Right forelimb (tissue), 1 donor: ENCODE measurements around the gene HSPH1.
"Not testable (repeated sequence)": the region's sequence is repeated elsewhere in the genome, so short reads cannot be mapped to it uniquely, and the experiment has no call there.

Experiments used
- DNase-seq: peaks from one replicate; pipeline ENCODE4 v3.0.0-alpha.2; 2018

HSPH1 gene

DNA sequence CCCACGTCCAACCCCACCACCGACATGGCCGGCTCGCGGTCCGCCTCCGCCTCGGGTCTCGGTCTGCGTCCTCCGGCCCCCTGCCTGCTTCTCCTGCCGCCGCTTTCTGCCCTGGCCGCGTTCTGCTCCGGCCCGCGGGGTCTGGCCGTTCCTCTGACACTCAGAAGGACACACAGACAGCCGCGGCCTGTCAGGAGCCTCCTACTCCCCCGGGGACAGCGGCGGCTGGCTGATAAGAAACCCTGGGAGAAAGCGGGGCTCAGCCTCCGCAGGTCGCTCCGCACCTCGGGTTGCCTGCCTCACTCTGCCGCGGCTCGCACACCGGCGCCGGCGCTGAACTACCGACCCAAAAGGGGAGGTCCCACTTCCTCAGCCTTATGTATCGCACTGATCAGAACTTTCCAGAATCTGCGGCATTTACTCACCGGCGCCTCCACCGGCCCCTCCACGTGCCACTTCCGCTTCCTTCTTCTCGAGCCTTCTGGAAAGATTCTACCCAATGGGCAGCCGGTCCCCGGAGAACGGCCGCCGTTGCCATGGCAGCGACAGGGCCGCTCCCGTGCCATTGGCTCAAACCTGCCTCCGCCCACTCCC, at the start of gene HSPH1:
TSS of gene HSPH1 (minus strand) at position 348 of the 594 bp plus-strand sequence. CDS start at position 26, 322 bp downstream.
- peak; percentile 99 for DNase-seq

GRCh38 chr13:31209841-31210210, 48.1 kb upstream of the HSPH1 start:
- DNase-seq, result no peak

GRCh38 chr13:31209172-31209840, 47.6 kb upstream of the HSPH1 start:
- DNase-seq, result peak; percentile 77

- DNase-seq, result no peak
Observed at GRCh38 chr13:31208559-31209122, 46.9 kb upstream of the HSPH1 start.

DNA sequence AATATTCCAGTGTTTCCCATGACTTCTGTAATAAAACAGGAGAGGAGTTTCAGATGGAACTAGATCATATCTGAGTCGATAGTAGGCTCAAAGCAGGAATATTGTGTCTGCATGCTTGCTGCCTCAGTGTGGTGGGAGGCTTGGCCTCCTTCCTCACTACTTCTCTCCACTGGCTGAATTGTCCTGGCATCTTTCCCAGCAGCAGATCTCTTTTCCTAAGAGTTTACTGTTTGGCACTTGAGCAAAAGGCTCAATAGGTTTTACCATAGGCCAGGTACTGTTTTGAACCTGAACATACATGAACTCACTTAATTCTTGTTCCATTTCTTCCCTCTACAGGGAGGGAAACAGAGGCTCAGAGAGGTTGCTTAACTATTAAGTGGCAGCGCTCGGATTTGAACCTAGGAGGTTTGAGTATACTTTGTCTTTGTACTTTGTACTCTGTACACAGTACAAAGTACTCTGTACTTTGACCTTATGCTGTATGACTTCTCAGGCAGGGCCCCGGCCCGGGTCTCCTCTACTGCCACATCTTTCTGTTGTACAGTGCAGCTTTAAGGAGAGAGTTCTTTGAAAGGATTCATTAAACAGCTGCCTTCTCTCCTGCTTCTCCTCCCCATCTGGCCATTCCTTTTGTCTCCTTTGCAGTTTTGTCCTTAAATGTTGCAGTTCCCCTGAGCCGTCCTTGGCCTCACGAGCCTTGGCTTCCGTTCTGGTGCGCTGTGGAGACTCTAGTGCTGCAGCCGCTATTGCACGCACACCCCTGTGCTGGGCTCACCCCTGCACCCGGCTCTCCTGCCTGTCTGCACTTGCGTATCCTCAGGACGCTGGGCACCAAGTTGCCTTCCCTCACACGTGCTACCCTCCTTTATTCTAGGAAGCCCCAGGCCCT, 46.2 kb upstream of the HSPH1 start:
- DNase-seq, result peak; percentile 58

DNA sequence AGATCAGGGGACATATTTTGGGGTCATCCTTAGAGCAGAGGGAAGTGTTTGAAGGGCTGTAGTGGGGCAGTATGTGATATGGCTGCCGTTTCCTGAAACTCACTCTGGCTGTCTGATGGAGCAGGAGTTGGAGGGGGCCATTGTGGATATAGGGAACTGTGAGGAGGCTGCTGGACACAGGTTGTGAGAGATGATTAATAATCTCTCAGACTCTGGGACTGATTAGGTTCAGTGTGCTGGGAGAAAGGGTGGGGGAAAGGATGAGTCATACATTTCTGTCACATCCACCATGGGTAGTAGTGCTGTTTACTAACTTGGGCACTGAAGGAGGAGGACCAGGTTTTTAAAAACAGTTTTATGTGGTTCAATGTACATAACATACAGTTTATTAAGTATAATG, 42.9 kb upstream of the HSPH1 start:
- no peak for DNase-seq

- DNase-seq, result no peak
Observed at GRCh38 chr13:31201341-31202031, 39.8 kb upstream of the HSPH1 start.

DNA sequence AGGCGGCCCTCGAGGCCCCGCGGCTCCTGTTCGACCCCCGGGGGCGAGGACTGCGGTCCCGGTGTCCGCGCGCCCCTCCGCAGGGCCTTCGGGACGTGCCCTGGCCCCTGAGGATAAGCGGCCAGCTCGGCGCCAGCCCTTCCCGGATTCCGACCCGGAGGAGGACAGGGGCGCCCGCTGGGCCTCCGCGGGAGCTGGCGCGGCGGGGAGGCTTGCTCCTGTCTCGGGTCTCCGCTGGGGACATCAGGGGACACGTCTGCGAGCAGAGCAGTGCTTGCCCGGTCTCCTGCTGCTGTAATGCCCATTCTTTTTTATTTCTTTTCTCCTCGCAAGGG, 38.9 kb upstream of the HSPH1 start:
- peak; percentile 83 for DNase-seq

DNA sequence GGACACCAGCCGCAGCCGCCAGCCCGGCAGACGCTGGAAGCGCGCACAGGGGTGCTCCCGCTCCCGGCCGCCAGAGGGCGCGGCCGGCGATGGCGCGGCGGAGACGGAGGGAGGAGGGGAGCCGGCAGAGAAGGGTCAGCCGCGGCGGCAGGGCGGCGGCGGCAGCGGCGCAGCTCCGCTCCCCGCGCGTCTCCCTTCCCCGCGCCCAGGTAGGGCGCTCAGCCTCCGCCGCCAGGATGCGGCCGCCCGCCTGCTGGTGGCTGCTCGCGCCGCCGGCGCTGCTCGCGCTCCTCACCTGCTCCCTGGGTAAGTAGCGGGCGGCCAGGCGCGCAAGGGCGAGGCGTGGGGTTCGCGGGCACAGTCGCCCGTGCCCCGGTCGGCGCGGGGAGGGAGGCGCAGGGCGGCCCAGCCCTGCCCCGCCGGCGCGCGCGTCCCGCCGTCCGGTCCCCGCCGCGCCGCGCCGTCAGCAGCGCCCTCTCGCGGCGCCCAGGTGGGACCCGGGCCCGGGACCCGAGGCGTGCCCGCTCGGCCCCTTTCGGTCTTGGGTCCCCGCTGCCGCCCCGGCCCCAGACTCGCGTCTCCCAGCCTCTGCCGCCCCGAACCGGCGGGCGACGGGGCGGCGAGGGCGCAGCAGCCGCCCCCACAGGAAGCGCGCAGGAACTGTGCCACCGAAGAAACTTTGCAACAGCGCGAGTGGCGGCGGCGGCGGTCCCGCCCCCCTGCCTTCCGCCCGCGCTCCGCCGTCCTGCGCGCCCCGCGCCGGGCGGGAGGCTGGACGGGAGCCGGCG, 38.3 kb upstream of the HSPH1 start, which contains the start of gene B3GLCT:
TSS of gene B3GLCT (plus strand) at position 127 of the 788 bp plus-strand sequence. CDS start at position 237, 110 bp downstream.
- peak; percentile 89 for DNase-seq

DNA sequence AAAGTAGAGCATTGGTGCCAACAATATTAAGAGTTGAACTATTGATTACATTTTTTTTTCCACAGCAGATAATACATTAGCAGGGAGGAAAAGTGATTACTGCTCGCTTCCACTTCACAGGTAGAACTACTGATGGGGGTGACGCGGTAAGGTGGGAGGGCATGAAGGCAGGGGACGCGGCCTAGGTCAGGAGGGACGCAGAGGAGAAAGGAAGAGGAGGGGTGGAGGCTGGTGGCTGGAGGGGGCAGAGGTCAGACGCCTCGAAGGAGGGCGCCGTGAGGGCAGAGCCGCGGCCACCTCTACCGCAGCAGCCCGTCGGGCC, 37.8 kb upstream of the HSPH1 start:
- DNase-seq, result no peak

DNA sequence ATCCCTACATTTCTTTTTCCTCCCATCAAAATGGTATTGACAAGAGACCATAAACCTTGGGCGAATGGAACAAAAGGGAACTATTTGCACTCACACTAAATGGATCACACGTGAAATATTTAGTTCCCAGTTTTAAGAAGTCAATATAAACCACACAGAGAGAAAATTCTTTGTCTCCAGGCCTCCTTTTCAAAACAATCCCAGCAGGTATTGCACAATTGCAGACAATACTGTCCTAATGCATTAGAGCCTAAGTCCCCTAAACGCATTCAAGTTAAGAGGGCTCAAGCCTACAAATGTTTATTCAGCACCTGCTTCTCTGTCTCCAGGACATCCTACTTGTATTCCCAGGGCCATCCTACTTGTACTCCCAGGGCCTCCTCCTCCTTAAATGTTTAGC, 36.8 kb upstream of the HSPH1 start:
- no peak for DNase-seq

- no peak for DNase-seq
Observed at GRCh38 chr13:31196992-31197391, 35.3 kb upstream of the HSPH1 start.

GRCh38 chr13:31195616-31196015, 33.9 kb upstream of the HSPH1 start:
- DNase-seq, result no peak

DNA sequence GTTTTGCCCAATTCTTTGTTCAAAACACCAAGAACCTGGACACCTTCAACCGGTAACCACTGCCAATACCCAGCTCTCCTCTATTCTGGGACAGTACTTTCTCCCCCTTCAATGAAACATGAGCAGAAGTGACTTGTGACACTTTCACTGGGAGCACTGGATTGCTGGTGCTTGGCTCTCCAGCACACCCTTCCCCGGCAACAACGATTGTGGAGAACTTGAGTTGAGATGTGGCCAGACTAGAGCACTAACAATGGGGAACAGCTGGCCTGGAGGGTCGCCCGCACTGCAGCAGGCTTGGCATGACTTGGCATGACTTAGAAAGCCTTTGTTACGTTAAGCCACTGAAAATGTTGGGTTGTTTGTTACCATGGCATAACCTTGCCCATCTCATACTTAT, 30.6 kb upstream of the HSPH1 start:
- no peak for DNase-seq

- DNase-seq, result no peak
Observed at GRCh38 chr13:31191748-31192147, 30.0 kb upstream of the HSPH1 start.

DNA sequence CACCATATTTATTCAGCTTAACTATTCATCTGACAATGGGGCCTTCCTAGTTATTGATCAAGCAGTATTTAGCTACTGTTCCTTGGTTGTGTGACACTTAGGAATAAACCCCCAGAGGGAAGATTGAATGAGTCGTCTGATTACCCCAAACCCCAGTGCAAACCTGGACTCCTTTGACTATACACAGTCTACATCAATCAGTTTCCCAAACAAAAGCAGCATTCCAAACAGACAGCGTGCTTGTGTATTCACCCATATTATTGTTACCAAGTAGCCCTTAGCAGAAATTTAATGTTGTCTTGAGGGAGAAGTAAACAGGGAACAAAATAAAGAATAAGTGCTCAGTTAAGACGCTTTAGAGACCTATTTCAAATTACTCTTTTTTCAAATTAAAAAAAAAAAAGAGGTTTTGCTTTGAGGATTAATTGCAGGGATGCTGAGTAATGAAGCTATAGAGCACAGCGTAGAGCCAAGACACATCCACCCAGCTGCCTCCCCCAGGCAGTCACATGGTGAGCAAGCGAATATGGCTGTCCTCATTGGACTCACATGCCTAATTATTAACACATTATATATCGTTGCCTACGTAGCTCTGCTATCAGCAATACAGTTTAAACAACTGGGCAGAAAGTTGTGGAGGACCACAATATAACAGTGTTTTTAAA, 23.4 kb upstream of the HSPH1 start:
- no peak for DNase-seq

- no peak for DNase-seq
Observed at GRCh38 chr13:31184451-31184850, 22.7 kb upstream of the HSPH1 start.

GRCh38 chr13:31182987-31183386, 21.3 kb upstream of the HSPH1 start:
- DNase-seq, result no peak

DNA sequence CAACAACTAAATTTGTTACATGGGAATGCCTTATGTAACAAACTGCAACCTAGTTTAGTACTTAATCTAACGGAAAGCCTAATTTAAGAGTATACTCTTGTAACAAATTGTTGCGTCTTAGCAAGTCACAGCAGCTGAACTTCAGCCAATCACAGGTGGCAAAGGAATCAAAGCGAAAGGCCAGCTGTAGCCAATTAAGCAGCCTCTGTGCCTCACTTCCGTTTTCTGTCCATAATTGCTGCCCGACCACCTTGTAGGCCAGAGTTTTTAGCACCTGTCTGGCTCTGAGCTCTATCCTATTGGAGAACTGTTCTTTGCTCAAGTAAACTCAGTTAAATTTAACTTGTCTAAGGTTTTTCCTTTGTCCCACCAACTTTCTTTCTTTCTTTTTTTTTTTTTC, 18.1 kb upstream of the HSPH1 start:
- no peak for DNase-seq

DNA sequence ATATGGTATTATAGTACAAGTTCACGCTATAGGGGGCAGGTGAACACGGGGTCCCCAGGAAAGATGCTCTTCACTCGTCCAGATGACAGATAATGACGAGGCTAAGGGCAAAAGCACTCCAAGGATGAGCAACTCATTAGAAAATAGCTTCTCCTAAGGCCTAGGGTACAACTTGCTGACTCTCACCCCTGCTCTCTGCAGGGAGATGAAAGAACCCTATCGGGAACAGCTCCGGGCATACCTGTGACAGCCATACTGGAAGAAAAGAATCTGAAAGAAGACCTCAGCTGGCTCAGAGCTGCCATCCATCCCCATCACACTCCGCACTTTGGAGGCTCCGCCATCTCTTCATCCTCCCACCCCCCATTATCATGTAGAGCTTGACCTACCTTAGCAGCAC, 17.5 kb upstream of the HSPH1 start:
- DNase-seq, result no peak

GRCh38 chr13:31177813-31178495, 16.2 kb upstream of the HSPH1 start:
- DNase-seq, result not testable (repeated sequence)
